GM12878 (cell line): ENCODE data around the gene DOP1A. TPM values are rescaled to one million over a fixed set of nuclear protein-coding genes. Genes with fewer than 3 reads are reported as not detected.

ENCODE experiments used
- ATAC-seq: fragments of 200-7000 bp; cut with Tn5 transposase; 3 replicates; pipeline ENCODE4 v1.9.1; 2020; ENCODE audit warnings: mild to moderate bottlenecking, moderate library complexity
- BruUV-seq: library from RNA; stranded (reverse); fragments of 400-500 nt; replicated peaks from 2 replicates; lab custom pipeline; 2021; lab: Mats Ljungman, UMichigan
- CTCF ChIA-PET: fragments of 300-600 bp; sonication (Branson Sonifier 250); formaldehyde crosslinking; extraction: SDS; loops from one replicate; lab custom pipeline; 2021; ENCODE audit warnings: inconsistent platforms; lab: Yijun Ruan, JAX
- POLR2A ChIA-PET: fragments of 350-600 bp; formaldehyde crosslinking; extraction: SDS; loops from one replicate; lab custom pipeline; 2021; ENCODE audit warnings: inconsistent platforms; lab: Charles Lee
- RAD21 ChIA-PET: fragments of 300-600 bp; sonication (Branson Sonifier 250); formaldehyde crosslinking; loops from one replicate; lab custom pipeline; 2023; ENCODE audit warnings: antibody characterized with exemption; ENCODE audit not compliant: unreplicated experiment; lab: Charles Lee
- SMC1A ChIA-PET: fragments of 300-600 bp; sonication (Branson Sonifier 250); formaldehyde crosslinking; loops from one replicate; lab custom pipeline; 2023; ENCODE audit not compliant: unreplicated experiment, uncharacterized antibody; lab: Charles Lee
- DNase-seq: peaks from one replicate; pipeline ENCODE4 v3.0.0-alpha.2; 2011; ENCODE audit warnings: low read depth, low spot score
- FAIRE-seq: peaks from 3 replicates; lab custom pipeline; 2011; peaks lifted over from hg19 to GRCh38; lab: Jason Lieb, UNC
- H2AFZ ChIP-seq: 2 replicates; pipeline ENCODE4 v1.6.0; 2011; ENCODE audit warnings: low read depth, low read length, control low read depth; ENCODE audit not compliant: control insufficient read depth
- H3K27ac ChIP-seq: 2 replicates; pipeline ENCODE4 v1.5.1; 2011; ENCODE audit warnings: control low read depth; ENCODE audit not compliant: control insufficient read depth, insufficient read depth
- H3K27me3 ChIP-seq, 2 experiments: replicated peaks in 1 of 2; 2 replicates each; pipeline versions ENCODE4 v1.6.0 to v1.6.1; 2011; ENCODE audit warnings: low read length in 1 of 2; ENCODE audit not compliant: control insufficient read depth in 2 of 2, insufficient read depth in 2 of 2
- H3K36me3 ChIP-seq, 2 experiments: 2 replicates each; pipeline ENCODE4 v1.5.1; 2011; ENCODE audit warnings: low read length in 1 of 2; ENCODE audit not compliant: control insufficient read depth in 2 of 2, insufficient read depth in 2 of 2
- H3K4me1 ChIP-seq: 2 replicates; pipeline ENCODE4 v1.6.1; 2011; ENCODE audit warnings: mild to moderate bottlenecking, low read length, moderate library complexity, mixed read lengths; ENCODE audit not compliant: control insufficient read depth, insufficient read depth
- H3K4me2 ChIP-seq: 2 replicates; pipeline ENCODE4 v1.6.0; 2011; ENCODE audit warnings: control low read depth; ENCODE audit not compliant: control insufficient read depth, insufficient read depth
- H3K4me3 ChIP-seq: fragments of 200-600 bp; sonication (generic); 2 replicates; pipeline ENCODE4 v1.5.1; 2016
- H3K79me2 ChIP-seq: 2 replicates; pipeline ENCODE4 v1.6.0; 2011; ENCODE audit warnings: low read length; ENCODE audit not compliant: control insufficient read depth, insufficient read depth
- H3K9ac ChIP-seq: 2 replicates; pipeline ENCODE4 v1.8.0; 2011; ENCODE audit warnings: low read length, control low read depth, mixed read lengths; ENCODE audit not compliant: control insufficient read depth, insufficient read depth
- H3K9me3 ChIP-seq: replicated peaks from 3 replicates; pipeline ENCODE4 v1.5.1; 2011; ENCODE audit warnings: mild to moderate bottlenecking, low read length; ENCODE audit not compliant: control insufficient read depth, insufficient read depth
- H4K20me1 ChIP-seq: 2 replicates; pipeline ENCODE4 v1.6.0; 2011; ENCODE audit not compliant: control insufficient read depth, insufficient read depth
- BACH1 ChIP-seq: fragments of 450-650 bp; IDR thresholded peaks from 2 replicates; pipeline ENCODE4 v1.6.1; 2017; ENCODE audit warnings: mild to moderate bottlenecking, borderline replicate concordance
- HDAC6 ChIP-seq: fragments of 200-600 bp; sonication (generic); IDR thresholded peaks from one replicate; pipeline ENCODE4 v1.8.0; 2017; ENCODE audit warnings: antibody characterized with exemption; ENCODE audit not compliant: unreplicated experiment
- POLR2AphosphoS5 ChIP-seq: IDR thresholded peaks from 2 replicates; pipeline ENCODE4 v1.6.1; 2011; ENCODE audit warnings: mild to moderate bottlenecking, low read length, inconsistent platforms
- RAD51 ChIP-seq: fragments of 450-650 bp; IDR thresholded peaks from 2 replicates; pipeline ENCODE4 v1.6.1; 2016; ENCODE audit warnings: moderate library complexity, mild to moderate bottlenecking, inconsistent platforms
- ZBED1 ChIP-seq: IDR thresholded peaks from 2 replicates; pipeline ENCODE4 v1.6.1; 2016; ENCODE audit warnings: borderline replicate concordance
- ZNF24 ChIP-seq: fragments of 450-650 bp; IDR thresholded peaks from 2 replicates; pipeline ENCODE4 v1.6.1; 2017; ENCODE audit warnings: antibody characterized with exemption, mild to moderate bottlenecking
- WGBS: methylation state at CpG from one replicate; pipeline ENCODE4 v1.1.6; 2016; ENCODE audit warnings: low lambda C conversion rate; ENCODE audit not compliant: insufficient replicate concordance, insufficient coverage; ENCODE audit errors: missing lambda C conversion rate; 5-methylcytosine and 5-hydroxymethylcytosine counted together
- in situ Hi-C: fragments of 300-500 bp; cut with MboI; formaldehyde crosslinking; loops from 9 replicates; pipeline ENCODE4 v1.14.3; 2018; ENCODE audit warnings: mixed read lengths
- intact Hi-C: fragments of 100-400 bp; cut with micrococcal nuclease; formaldehyde crosslinking; loops from one replicate; pipeline ENCODE4 v1.14.2; 2022; ENCODE audit not compliant: unreplicated experiment
- polyA plus RNA-seq, 11 experiments: library from polyadenylated mRNA; depleted of rRNA in 4 of 11; unstranded in 6 of 11; stranded (reverse) in 5 of 11; fragments of >200 nt; fragmentation: Nextera tagmentation in 4 of 11; fragmentation: Illumina TruSeq in 1 of 11; extraction: Ambion mirVana in 4 of 11; extraction: Trizol in 1 of 11; gene quantifications; 1 replicate in 1 of 11; 2 replicates in 10 of 11; pipeline versions ENCODE4 v1.2.1 to v1.2.3, GENCODE V29; 2011 to 2016; ENCODE audit warnings: inconsistent platforms in 2 of 11, missing spikeins in 2 of 11, low read depth in 1 of 11
- total RNA-seq, 4 experiments: library from RNA; depleted of rRNA in 3 of 4; stranded (reverse); fragments of >200 nt in 3 of 4; fragmentation: Illumina TruSeq in 1 of 4; extraction: Trizol in 1 of 4; gene quantifications; 2 replicates each; pipeline versions ENCODE4 v1.2.1 to v1.2.3, GENCODE V29; 2013 to 2021
- TF ChIP-seq, protein P1 (sequence below): fragments of 450-650 bp; IDR thresholded peaks from 2 replicates; pipeline ENCODE4 v1.6.1; 2017; ENCODE audit warnings: mild to moderate bottlenecking, moderate library complexity

DOP1A gene
- total and polyA plus RNA-seq, 10 of the 15 experiments (the other 5 are each of a cell fraction or from before 2014, with no cell fraction given): 1.9 to 22.9 (median 10.3) TPM

DNA sequence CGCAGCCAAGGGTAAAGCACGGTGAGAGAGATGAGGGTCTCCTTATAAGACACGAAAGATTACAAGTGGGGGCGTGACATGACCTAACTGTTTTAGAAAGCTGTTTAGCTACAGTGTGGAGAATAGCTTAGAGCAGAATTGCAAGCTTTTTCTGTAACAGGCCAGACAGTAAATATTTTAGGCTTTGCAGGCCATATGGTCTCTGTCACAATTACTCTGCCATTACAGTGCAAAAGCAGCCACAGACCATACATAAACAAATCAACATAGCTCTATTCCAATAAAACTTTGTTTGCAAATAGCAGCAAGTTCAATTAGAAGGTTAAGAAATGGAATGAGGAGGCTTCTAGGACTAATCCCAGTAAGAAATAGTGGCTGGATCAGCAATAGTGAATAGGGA is 108.8 kb downstream of the DOP1A start:
- DNase-seq (no peak), ATAC-seq (no peak), FAIRE-seq (no peak)
- WGBS: 94% methylated on average over 4 of the region's 4 CpGs
- H3K9ac ChIP-seq: no peak overlapping the region
- no peaks in the 10 kb centered on the region for H3K79me2 ChIP-seq
- in situ Hi-C loops: no loop called here
- BruUV-seq: no TSS peak
- ChIA-PET POLR2A (no interaction called here), CTCF (interaction anchor here (1.0 to 9.9 kb wide), 3 partner anchors 10 to 110 kb away, joined by 3 to 63 read pairs (median 5); partner anchors contain the start of genes DOP1A and UBE3D), RAD21 (interaction anchor here (1.2 to 1.6 kb wide), 2 partner anchors 40 to 109 kb away, joined by 3 to 9 read pairs; partner anchors contain the start of gene DOP1A), SMC1A (interaction anchor here (0.9 to 1.4 kb wide), 4 partner anchors 10 to 110 kb away, joined by 3 to 11 read pairs (median 4); partner anchors contain the start of genes DOP1A and UBE3D)
- H4K20me1 ChIP-seq: no peaks in the 10 kb centered on the region
- intact Hi-C loops: no loop called here
- TF ChIP-seq ZBED1 (no peak), BACH1 (no peak), ZNF24 (no peak), POLR2AphosphoS5 (no peak), RAD51 (no peak), HDAC6 (no peak)
- TF ChIP-seq, protein P1, sequence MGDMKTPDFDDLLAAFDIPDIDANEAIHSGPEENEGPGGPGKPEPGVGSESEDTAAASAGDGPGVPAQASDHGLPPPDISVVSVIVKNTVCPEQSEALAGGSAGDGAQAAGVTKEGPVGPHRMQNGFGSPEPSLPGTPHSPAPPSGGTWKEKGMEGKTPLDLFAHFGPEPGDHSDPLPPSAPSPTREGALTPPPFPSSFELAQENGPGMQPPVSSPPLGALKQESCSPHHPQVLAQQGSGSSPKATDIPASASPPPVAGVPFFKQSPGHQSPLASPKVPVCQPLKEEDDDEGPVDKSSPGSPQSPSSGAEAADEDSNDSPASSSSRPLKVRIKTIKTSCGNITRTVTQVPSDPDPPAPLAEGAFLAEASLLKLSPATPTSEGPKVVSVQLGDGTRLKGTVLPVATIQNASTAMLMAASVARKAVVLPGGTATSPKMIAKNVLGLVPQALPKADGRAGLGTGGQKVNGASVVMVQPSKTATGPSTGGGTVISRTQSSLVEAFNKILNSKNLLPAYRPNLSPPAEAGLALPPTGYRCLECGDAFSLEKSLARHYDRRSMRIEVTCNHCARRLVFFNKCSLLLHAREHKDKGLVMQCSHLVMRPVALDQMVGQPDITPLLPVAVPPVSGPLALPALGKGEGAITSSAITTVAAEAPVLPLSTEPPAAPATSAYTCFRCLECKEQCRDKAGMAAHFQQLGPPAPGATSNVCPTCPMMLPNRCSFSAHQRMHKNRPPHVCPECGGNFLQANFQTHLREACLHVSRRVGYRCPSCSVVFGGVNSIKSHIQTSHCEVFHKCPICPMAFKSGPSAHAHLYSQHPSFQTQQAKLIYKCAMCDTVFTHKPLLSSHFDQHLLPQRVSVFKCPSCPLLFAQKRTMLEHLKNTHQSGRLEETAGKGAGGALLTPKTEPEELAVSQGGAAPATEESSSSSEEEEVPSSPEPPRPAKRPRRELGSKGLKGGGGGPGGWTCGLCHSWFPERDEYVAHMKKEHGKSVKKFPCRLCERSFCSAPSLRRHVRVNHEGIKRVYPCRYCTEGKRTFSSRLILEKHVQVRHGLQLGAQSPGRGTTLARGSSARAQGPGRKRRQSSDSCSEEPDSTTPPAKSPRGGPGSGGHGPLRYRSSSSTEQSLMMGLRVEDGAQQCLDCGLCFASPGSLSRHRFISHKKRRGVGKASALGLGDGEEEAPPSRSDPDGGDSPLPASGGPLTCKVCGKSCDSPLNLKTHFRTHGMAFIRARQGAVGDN: no peak
- peaks cover under 1 to 16% of the 10 kb centered on the region in 2 experiments for H3K36me3 ChIP-seq
- H2AFZ ChIP-seq: no peak overlapping the region
- H3K4me2 ChIP-seq: no peak overlapping the region
- H3K4me3 ChIP-seq: no peak overlapping the region
- no peaks in the 10 kb centered on the region for H3K4me1 ChIP-seq
- H3K27ac ChIP-seq: no peak overlapping the region
- H3K9me3 ChIP-seq: no peaks in the 10 kb centered on the region
- no peaks in the 10 kb centered on the region for H3K27me3 ChIP-seq
